ENCODE results near the gene AFF3.
A peak's percentile ranks its signal among the peaks of the same experiment; 100 is the strongest.

Gene AFF3

DNA sequence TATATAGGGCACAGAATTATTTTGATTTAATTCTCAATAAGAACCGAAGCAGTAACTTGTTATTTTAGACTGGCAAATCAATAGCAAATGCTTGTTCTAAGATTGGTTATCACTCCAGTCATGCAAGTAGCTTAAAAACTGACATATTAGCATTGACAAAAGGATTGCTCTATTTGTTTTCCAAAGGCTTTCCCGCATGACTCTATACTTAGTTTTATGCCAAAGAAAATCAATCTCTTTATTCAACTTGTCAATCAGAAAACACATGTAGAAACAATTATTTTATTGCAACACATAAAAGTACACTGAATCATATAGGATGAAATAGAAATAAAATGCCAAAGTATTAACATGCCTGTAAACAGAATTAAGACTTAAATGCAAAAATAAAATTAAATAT is 108.4 kb downstream of the AFF3 start:
- in situ Hi-C loops (cut with HindIII; ENCODE audit: low sequenced_read_pairs): no loop called here
- TF ChIP-seq, protein P1, sequence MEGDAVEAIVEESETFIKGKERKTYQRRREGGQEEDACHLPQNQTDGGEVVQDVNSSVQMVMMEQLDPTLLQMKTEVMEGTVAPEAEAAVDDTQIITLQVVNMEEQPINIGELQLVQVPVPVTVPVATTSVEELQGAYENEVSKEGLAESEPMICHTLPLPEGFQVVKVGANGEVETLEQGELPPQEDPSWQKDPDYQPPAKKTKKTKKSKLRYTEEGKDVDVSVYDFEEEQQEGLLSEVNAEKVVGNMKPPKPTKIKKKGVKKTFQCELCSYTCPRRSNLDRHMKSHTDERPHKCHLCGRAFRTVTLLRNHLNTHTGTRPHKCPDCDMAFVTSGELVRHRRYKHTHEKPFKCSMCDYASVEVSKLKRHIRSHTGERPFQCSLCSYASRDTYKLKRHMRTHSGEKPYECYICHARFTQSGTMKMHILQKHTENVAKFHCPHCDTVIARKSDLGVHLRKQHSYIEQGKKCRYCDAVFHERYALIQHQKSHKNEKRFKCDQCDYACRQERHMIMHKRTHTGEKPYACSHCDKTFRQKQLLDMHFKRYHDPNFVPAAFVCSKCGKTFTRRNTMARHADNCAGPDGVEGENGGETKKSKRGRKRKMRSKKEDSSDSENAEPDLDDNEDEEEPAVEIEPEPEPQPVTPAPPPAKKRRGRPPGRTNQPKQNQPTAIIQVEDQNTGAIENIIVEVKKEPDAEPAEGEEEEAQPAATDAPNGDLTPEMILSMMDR (IDR thresholded peaks at IDR 0.05; ENCODE audit: low read depth, low read length): no peak
- no peak overlapping the region for H3K4me3 ChIP-seq (ENCODE audit: low read depth, low read length)
- DNase-seq (ENCODE audit: low read depth, low spot score): no peak

DNA sequence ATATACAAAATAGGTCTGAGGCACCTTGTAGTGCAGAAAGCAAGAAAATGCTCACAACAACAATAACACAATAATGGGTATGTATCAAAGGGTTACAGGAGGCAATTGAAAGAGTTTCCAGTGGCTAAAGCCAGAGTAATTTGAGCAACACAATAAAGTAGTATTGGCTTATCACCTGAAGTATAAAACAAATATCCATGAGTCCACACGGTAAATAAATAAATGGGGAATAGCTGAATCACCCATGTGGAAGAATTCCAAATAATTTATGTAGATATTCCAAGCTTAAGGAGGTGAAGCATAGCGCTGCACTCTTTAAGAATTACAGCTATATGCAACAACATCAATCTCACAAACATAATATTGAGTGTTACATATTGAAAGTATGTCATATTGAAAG is 110.8 kb downstream of the AFF3 start:
- no peak for DNase-seq (ENCODE audit: low read depth, low spot score)
- TF ChIP-seq, protein P1 (IDR thresholded peaks at IDR 0.05; ENCODE audit: low read depth, low read length): no peak
- H3K4me3 ChIP-seq (ENCODE audit: low read depth, low read length): no peak overlapping the region
- in situ Hi-C loops (cut with HindIII; ENCODE audit: low sequenced_read_pairs): no loop called here

DNA sequence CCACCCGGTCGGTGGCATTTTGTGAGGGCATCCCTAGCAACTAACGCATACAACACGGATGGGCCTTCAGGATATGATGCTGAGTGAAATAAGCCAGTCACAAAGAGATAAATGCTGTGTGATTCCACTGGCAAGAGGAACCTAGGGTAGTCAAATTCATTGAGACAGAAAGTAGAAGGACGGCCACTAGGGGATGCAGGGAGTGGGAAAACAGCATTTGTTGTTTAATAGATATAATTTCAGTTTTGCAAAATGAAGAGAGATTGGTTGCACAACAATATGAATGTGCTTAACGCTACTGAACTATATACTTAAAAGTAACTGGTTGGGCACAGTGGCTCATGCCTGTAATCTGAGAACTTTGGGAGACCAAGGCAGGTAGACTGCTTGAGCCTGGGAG is 112.9 kb downstream of the AFF3 start:
- in situ Hi-C loops (cut with HindIII; ENCODE audit: low sequenced_read_pairs): no loop called here
- TF ChIP-seq, protein P1 (IDR thresholded peaks at IDR 0.05; ENCODE audit: low read depth, low read length): no peak
- DNase-seq (ENCODE audit: low read depth, low spot score): no peak
- no peak overlapping the region for H3K4me3 ChIP-seq (ENCODE audit: low read depth, low read length)

DNA sequence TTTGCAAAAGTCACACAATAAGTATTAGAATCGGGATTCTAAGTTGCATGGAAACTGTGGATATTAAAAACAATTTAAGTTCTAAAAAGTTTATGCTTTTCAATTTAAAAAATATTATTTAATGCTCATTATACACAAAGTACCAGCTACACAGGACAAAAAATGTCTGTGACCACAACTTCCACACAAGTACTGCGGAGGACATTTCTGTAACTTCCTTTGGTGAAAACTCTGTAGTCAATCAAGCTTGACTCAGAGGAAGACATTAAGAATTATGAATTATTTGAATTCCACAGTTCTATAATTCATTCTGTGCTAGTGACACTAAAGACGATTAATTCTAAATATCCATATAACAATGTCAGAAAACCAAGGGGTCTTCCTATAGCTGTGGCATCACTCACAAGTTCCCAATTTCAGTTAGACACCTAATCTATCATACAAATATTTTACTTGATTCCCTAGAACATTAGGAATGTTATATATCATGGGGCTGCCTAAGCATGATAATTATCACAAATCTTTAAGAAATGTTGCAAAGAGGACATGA is 120.5 kb downstream of the AFF3 start:
- H3K4me3 ChIP-seq (ENCODE audit: low read depth, low read length): no peak overlapping the region
- in situ Hi-C loops (cut with HindIII; ENCODE audit: low sequenced_read_pairs): no loop called here
- DNase-seq (ENCODE audit: low read depth, low spot score): no peak
- TF ChIP-seq, protein P1 (IDR thresholded peaks at IDR 0.05; ENCODE audit: low read depth, low read length): no peak

DNA sequence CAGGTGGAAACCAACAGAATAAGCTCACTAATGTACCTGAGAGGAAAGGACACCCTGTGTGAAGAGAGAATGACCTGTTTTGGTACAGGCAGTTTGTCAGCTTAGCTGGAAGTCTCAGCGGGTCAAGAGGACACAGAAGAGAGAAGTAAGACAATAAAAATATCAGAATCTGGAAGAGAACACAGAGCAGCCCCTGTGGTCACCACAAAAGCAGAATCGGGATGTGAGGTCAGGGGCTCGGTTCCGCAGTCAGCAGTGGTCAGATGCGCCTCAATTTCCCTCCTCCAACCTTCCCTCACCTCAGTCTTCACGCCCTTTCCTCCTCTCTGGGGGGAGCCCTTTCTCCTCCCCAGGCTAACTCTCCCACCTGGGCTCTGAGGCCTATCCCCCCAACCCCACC is 122.9 kb downstream of the AFF3 start:
- in situ Hi-C loops (cut with HindIII; ENCODE audit: low sequenced_read_pairs): no loop called here
- TF ChIP-seq, protein P1 (IDR thresholded peaks at IDR 0.05; ENCODE audit: low read depth, low read length): no peak
- H3K4me3 ChIP-seq (ENCODE audit: low read depth, low read length): no peak overlapping the region
- DNase-seq (ENCODE audit: low read depth, low spot score): no peak

DNA sequence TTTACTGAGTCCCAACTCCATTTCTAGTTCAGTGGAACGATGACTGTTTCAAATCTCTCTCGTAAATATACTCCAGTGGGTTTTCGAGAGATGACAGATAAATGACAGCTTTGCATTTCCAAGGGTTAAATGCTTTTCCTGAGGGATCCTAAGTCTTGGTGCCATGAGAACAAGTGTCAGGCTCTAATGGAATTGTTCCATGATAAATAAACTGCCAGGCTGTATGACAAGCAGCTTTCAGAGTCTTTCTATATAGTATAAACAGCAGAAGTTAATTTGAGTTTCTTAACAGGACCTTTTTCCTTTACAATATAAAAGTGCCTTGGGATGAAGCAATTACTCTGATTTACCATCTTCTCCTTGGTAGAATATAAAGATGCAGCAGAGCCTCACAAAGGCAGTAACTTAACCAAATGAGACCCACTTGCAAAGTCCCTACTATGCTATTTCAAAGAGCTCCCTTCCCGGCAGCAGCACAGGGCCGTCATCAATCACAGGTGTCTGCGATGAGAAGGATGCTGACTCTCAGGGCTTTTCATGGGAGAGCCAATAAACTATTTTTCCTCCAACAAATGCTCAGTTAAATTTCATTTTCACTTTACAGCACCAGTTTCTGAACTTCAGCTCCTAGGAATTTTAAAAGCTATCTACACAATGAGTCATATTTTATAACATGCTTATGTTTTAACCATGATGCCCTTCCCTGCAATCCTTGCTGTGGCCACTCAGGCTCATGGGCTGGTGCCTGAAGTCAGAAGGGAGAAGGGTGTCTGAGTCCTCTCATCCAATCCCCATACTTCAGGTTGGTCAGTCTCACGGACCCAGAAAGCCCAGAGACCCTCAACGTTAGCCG is 123.8 kb downstream of the AFF3 start:
- in situ Hi-C loops (cut with HindIII; ENCODE audit: low sequenced_read_pairs): no loop called here
- peak; percentile 68 for DNase-seq (ENCODE audit: low read depth, low spot score)
- no peak overlapping the region for H3K4me3 ChIP-seq (ENCODE audit: low read depth, low read length)

More for the DNA sequence above, 123.8 kb downstream of the AFF3 start:
- TF ChIP-seq, protein P1 (IDR thresholded peaks at IDR 0.05; ENCODE audit: low read depth, low read length): no peak
